Parathyroid adenoma (tissue), 2 donors: ENCODE data around the gene GRIA1.
"Not testable (repeated sequence)": the region's sequence is repeated elsewhere in the genome, so short reads cannot be mapped to it uniquely, and the experiment has no call there.

ENCODE experiments used
- H2AFZ ChIP-seq: fragments of 300-600 bp; sonication (generic); one replicate; pipeline ENCODE4 v1.7.0; 2017; ENCODE audit warnings: antibody characterized with exemption, mild to moderate bottlenecking
- H3K27ac ChIP-seq: fragments of 300-600 bp; sonication (generic); one replicate; pipeline ENCODE4 v1.7.0; 2017
- H3K27me3 ChIP-seq: fragments of 300-600 bp; sonication (generic); one replicate; pipeline ENCODE4 v1.7.0; 2017; ENCODE audit warnings: low read length; ENCODE audit not compliant: control insufficient read depth, insufficient read depth
- H3K36me3 ChIP-seq: fragments of 300-600 bp; sonication (generic); one replicate; pipeline ENCODE4 v1.7.0; 2017; ENCODE audit warnings: low read length; ENCODE audit not compliant: control insufficient read depth, insufficient read depth
- H3K4me1 ChIP-seq: fragments of 300-600 bp; sonication (generic); one replicate; pipeline ENCODE4 v1.7.0; 2017; ENCODE audit warnings: control low read depth
- H3K4me2 ChIP-seq: fragments of 300-600 bp; sonication (generic); one replicate; pipeline ENCODE4 v1.7.0; 2017; ENCODE audit warnings: low read length
- H3K4me3 ChIP-seq: fragments of 300-600 bp; sonication (generic); one replicate; pipeline ENCODE4 v1.7.0; 2017; ENCODE audit warnings: low read depth, low read length
- H3K79me2 ChIP-seq: fragments of 300-600 bp; sonication (generic); one replicate; pipeline ENCODE4 v1.7.0; 2017; ENCODE audit warnings: control low read depth
- H3K9ac ChIP-seq: fragments of 300-600 bp; sonication (generic); one replicate; pipeline ENCODE4 v1.7.0; 2017; ENCODE audit warnings: mild to moderate bottlenecking
- H3K9me3 ChIP-seq: fragments of 300-600 bp; sonication (generic); one replicate; pipeline ENCODE4 v1.7.0; 2017; ENCODE audit warnings: low read length; ENCODE audit not compliant: control insufficient read depth
- TF ChIP-seq, protein P1 (sequence below): fragments of 300-600 bp; sonication (generic); IDR thresholded peaks from one replicate; pipeline ENCODE4 v1.7.0; 2017; ENCODE audit warnings: antibody characterized with exemption, mild to moderate bottlenecking
- donor health status: primary hyperparathyroidism.

The GRIA1 gene

DNA sequence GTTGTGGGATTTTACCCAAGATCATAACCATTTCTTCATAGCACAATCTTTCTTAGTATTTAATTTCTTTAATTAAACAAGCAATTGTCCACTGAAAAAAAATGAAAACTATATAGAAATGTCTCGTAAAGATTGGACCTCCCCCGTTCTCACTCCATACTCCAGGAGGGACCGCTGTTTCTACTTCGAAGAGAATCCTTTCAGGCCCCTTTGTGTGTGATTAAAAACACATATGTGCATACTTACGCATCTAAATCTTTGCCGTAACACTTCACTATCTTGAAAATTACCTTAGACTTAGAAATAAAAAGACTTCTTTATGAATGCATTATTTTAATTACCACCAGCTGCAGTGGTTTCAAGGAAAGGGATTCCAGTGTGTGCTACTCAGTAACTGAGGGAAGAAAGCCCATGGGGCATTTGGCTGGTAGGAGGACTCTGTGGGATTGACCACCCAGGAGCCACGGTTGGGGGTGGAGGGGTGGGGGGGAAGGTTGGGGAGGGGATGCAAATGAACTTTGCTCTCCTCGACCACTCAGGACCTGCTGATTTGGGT is 339.1 kb downstream of the GRIA1 start:
- Histone ChIP-seq H2AFZ (no peak overlapping the region), H3K79me2 (no peaks in the 10 kb centered on the region), H3K4me1 (no peaks in the 10 kb centered on the region), H3K27ac (no peak overlapping the region), H3K4me3 (no peak overlapping the region), H3K9me3 (no peaks in the 10 kb centered on the region), H3K9ac (no peak overlapping the region), H3K36me3 (no peaks in the 10 kb centered on the region), H3K27me3 (no peaks in the 10 kb centered on the region), H3K4me2 (no peak overlapping the region)
- TF ChIP-seq, protein P1, sequence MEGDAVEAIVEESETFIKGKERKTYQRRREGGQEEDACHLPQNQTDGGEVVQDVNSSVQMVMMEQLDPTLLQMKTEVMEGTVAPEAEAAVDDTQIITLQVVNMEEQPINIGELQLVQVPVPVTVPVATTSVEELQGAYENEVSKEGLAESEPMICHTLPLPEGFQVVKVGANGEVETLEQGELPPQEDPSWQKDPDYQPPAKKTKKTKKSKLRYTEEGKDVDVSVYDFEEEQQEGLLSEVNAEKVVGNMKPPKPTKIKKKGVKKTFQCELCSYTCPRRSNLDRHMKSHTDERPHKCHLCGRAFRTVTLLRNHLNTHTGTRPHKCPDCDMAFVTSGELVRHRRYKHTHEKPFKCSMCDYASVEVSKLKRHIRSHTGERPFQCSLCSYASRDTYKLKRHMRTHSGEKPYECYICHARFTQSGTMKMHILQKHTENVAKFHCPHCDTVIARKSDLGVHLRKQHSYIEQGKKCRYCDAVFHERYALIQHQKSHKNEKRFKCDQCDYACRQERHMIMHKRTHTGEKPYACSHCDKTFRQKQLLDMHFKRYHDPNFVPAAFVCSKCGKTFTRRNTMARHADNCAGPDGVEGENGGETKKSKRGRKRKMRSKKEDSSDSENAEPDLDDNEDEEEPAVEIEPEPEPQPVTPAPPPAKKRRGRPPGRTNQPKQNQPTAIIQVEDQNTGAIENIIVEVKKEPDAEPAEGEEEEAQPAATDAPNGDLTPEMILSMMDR = no peak

DNA sequence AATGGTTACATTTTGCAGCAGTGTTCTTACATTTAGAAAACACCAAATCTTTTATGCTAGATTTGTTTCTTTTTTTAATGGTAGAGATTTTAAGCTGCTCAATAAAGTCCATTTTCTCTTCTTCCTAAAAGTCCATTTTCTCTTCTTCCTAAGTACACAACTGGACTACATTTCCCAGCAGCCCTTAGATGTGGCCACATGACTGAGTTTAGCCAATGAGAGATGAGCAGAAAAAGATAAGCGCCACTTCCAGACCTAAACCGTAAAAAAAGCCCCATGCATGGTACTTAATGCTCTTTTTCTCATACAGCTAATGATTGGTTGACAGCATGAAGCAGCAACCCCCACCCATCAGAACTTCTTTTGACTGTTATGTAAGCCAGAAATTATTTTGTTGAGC is 341.5 kb downstream of the GRIA1 start:
- Histone ChIP-seq H3K36me3 (no peaks in the 10 kb centered on the region), H3K9ac (no peak overlapping the region), H3K4me1 (no peaks in the 10 kb centered on the region), H3K4me2 (no peak overlapping the region), H3K27me3 (no peaks in the 10 kb centered on the region), H3K79me2 (no peaks in the 10 kb centered on the region), H3K9me3 (no peaks in the 10 kb centered on the region), H3K4me3 (no peak overlapping the region), H2AFZ (no peak overlapping the region), H3K27ac (no peak overlapping the region)
- TF ChIP-seq, protein P1 = no peak

DNA sequence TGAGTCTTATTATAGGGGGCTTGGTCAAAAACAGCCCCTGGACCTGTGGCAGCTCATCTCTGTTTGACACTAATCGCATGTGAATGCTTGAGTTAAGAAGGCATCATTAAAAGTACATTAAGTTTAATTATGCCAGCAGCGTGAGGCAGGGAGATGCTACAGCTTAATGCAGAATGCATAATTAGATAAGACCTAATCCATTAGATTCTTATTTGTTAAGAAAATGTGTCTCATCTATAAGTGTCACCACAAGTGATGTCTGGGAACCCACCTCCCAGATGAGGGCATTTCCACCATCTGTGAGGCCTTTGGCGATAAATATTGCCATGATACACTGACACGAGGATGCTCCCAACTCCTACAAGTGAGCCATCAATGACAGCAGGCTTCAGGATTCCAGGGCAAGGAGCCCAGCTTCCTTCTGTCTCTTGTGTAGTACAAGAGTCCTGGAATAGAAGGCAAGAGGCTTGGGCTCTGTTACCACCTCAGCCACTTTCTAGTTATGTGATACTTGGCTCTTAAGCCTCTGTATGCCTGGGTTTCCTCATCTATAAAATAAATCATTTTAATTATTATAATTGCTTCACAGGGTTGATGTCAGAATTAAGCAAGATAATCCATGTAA is 345.5 kb downstream of the GRIA1 start:
- TF ChIP-seq, protein P1 = no peak
- Histone ChIP-seq H3K27ac (no peak overlapping the region), H3K36me3 (no peaks in the 10 kb centered on the region), H3K4me1 (no peaks in the 10 kb centered on the region), H3K79me2 (no peaks in the 10 kb centered on the region), H3K27me3 (no peaks in the 10 kb centered on the region), H3K9ac (no peak overlapping the region), H3K4me3 (no peak overlapping the region), H3K4me2 (no peak overlapping the region), H3K9me3 (no peaks in the 10 kb centered on the region), H2AFZ (no peak overlapping the region)

DNA sequence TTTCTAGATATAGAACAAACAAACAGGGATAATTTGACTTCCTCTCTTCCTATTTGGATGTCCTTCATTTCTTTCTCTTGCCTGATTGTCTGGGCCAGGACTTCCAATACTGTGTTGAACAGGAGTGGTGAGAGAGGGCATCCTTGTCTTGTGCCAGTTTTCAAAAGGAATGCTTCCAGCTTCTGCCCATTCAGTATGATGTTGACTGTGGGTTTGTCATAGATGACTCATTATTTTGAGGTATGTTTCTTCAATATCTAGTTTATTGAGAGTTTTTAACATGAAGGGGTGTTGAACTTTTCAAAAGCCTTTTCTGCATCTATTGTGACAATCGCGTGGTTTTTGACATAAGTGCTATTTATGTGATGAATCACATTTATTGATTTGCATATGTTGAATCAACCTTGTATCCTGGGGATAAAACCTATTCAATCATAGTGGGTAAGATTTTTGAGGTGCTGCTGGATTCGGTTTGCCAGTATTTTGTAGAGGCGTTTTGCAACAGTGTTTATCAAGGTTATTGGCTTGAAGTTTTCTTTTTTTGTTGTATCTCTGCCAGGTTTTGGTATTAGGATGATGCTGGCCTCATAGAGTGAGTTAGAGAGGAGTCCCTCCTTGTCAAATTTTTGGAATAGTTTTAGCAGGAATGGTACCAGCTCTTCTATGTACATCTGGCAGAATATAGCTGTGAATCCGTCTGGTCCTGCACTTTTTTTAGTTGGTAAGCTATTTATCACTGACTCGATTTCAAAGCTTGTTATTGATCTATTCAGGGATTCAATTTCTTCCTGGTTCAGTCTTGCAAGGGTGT is 359.0 kb downstream of the GRIA1 start:
- not testable (repeated sequence) for H2AFZ ChIP-seq, H3K9me3 ChIP-seq, H3K4me2 ChIP-seq, H3K4me3 ChIP-seq, H3K27ac ChIP-seq, H3K4me1 ChIP-seq, H3K36me3 ChIP-seq, H3K27me3 ChIP-seq, H3K9ac ChIP-seq, H3K79me2 ChIP-seq

DNA sequence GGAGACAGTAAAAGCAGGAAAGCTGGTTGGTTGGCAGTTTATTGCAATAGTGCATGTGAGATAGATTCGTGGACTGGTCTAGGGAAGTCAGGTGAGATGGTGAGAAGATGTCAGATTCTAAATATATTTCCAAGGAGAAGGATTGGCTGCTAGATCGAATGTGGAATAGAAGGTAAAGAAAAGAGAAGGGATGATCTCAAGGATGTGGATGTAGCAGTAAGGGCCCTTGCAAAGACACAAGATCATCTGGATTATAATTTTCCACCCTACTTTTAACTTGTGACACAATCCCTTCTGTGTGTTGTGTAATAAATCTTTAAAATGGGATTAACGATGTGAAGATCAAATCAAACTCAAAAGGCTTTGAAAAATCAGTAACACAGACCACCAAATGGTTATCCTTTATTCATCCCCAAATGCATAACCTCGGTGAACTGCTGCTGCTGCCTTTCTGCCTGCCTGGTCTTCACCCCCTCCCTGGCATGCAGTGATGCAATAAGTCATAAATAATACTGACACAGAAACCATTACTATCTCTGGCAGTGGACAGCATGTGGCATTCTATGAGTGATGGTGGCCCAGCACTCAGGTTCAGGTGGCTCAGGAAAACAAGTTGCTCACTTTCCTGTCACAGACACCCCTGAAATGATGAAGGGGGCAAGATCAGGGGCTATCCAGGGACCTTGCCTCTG is 369.9 kb downstream of the GRIA1 start:
- no peaks in the 10 kb centered on the region for H3K27me3 ChIP-seq
- no peak overlapping the region for H3K27ac ChIP-seq
- no peaks in the 10 kb centered on the region for H3K36me3 ChIP-seq
- no peak overlapping the region for H2AFZ ChIP-seq
- H3K4me1 ChIP-seq = no peaks in the 10 kb centered on the region
- no peaks in the 10 kb centered on the region for H3K9me3 ChIP-seq
- H3K9ac ChIP-seq = no peak overlapping the region
- H3K4me2 ChIP-seq = no peak overlapping the region
- TF ChIP-seq, protein P1 = no peak
- H3K4me3 ChIP-seq = no peak overlapping the region
- H3K79me2 ChIP-seq = no peaks in the 10 kb centered on the region

DNA sequence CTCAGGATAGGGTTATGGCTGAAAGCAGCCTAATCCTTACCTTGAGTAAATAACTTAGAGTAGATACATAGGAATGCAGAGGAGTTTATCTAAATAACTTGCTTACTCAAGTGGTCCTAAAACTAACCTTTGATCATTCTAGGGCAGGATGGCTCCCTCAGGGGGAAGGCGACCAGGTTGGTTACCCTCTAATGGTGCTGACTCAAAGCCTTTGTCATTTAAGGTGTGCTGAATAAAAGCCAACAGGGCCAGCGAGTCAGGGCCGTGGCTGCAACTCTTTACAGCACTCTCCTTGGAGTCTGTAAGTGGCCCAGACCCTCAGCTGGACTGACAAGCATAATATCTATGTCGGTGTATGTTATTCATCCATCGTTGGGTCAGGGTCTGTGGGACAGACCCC is 372.4 kb downstream of the GRIA1 start:
- not testable (repeated sequence) for H3K9me3 ChIP-seq, H3K27me3 ChIP-seq, H3K79me2 ChIP-seq, H3K27ac ChIP-seq, H3K9ac ChIP-seq, H3K4me3 ChIP-seq, H2AFZ ChIP-seq, H3K36me3 ChIP-seq, H3K4me1 ChIP-seq, H3K4me2 ChIP-seq
